GM23248 (cell line): ENCODE measurements around the gene ZNF33A.

Experiments used
- EZH2 ChIP-seq: fragments of 200-600 bp; sonication (generic); IDR thresholded peaks from 2 replicates; pipeline ENCODE4 v1.6.1; 2018; ENCODE audit warnings: antibody characterized with exemption, mild to moderate bottlenecking; ENCODE audit not compliant: insufficient read depth, poor library complexity, severe bottlenecking
- EZH2phosphoT487 ChIP-seq: fragments of 200-600 bp; sonication (generic); IDR thresholded peaks from 2 replicates; pipeline ENCODE4 v1.6.1; 2018; ENCODE audit warnings: antibody characterized with exemption, moderate library complexity, mild to moderate bottlenecking, low read depth; ENCODE audit not compliant: insufficient read depth

GRCh38 chr10:38025283-38025682, 14.8 kb downstream of the ZNF33A start:
- no peak for TF ChIP-seq EZH2
- no peak for TF ChIP-seq EZH2phosphoT487
